HG03060 (cell line): Measurements from ENCODE around the gene DTD1.

ENCODE experiments used
- ATAC-seq: cut with Tn5 transposase; IDR thresholded peaks from one replicate; pipeline ENCODE4 v1.9.1; 2021; ENCODE audit warnings: low read depth, moderate number of reproducible peaks; ENCODE audit not compliant: unreplicated experiment

DTD1 gene, protein sequence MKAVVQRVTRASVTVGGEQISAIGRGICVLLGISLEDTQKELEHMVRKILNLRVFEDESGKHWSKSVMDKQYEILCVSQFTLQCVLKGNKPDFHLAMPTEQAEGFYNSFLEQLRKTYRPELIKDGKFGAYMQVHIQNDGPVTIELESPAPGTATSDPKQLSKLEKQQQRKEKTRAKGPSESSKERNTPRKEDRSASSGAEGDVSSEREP

DNA sequence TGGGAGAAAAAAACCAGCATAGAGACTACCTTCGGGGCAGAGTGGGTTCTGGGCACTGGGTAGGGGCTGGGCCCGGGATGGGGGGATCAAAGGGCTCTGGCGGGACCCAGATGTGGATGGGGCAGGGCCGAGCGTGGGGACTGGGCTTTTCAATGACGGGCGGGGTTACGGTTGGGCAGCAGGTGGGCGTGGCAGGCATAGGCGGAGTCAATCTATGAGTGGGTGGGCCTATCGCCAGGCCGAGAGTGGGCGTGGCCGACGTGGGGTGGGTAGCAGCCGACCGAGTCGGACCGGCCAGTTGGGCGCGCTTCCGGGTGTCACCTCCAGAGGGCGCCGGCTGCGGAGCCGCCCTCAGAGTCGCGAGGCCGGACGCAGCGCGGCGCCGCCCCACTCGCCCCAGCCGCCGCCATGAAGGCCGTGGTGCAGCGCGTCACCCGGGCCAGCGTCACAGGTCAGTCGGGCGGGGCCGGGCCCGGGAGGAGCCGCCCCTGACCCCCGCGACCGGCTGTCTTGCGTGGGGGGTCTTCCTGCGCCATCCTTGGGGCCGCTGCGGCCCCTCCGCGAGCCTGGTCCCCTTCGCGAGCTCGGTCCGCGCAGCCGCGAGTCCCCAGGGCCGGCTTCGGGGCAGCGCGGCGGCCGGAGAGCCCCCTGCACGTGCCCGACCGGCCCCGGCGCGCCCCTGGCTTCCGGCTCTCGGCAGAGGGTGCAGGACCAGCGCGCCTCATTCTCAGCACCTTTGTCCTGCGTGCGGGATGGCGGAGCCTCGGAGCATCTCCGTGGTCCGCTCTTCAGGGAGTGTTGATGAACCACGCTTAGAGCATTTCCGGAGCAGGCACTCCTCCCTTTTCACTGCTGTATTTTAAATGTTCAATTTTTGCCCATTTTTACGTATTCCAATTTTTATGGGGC lies at the start of gene DTD1:
TSS of gene DTD1 (plus strand) at position 390 of the 909 bp plus-strand sequence. CDS start at position 409, 19 bp downstream.
- peak; percentile 78 for ATAC-seq

DNA sequence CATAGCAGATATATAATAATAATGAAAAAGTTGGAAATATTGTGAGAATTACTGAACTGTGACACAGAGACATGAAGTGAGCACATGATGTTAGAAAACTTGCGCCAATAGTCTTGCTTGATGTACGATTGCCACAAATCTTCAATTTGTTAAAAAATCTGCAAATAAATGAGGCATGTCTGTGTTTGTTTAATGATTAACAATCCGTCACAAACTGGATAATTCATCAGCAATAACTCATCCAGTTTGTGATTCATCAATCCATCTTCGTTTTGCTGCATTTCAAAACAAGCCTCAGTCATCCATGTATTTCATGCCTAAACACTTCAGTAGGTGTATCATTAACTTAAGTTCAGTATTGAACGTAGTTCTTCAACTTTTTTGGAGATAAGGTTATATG lies 46.1 kb upstream of the DTD1 start:
- ATAC-seq, result no peak

DNA sequence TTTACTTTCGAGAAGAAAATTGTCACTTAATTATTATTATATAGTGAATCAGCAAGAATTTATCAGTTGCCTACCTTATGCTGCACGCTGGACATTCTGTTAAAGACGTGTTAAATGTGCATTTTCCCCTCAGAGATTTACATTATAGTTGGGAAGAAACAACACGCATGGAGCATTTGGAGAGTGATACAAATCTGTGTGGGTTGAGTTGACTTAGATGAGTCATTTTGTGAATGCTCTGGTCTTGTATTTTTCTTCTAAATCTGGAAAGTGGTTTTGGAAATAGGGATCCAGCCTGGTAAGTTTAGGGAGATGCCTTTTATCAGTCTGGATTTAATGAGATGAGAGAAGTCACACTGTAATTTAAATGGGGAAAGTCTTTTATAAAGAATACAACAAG lies 44.6 kb upstream of the DTD1 start:
- no peak for ATAC-seq

DNA sequence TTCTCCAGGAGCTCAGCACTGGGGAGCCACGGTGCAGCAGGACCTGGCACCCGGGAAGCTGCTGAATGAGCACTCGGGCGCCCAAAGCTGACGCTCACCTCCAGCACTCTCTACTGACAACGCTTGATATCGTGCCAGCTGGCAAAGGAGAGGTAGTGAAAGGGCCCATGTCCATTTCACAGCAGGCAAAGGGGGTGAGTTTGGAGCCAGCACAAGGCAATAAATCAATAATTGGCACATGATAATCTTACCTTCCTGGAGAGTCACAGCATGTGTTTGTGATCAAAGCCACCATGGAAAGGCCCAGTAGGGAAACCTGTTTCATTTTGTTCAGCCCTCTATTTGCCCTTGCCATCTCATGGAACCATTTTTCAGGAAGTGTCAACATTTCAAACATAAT lies 43.9 kb upstream of the DTD1 start:
- no peak for ATAC-seq

DNA sequence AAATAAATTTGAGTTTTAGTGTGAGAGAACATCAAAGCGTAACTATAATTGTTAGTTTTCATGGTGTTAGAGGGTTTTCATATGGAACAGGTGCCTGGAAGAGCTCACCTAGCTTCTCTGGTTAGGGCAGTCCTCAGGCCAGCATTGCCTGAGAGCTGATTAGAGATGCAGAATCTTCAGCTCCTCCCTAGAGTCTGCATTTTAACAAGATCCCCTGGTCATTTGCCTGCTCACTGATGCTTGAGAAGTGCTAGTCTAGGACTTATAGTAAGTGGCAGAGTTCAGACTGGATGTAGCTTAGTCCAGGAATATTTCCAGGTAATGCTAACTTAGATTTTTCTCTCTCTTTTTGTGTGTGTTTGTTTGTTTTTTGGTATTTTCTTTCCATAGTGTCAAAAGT lies 42.3 kb upstream of the DTD1 start:
- ATAC-seq, result no peak

DNA sequence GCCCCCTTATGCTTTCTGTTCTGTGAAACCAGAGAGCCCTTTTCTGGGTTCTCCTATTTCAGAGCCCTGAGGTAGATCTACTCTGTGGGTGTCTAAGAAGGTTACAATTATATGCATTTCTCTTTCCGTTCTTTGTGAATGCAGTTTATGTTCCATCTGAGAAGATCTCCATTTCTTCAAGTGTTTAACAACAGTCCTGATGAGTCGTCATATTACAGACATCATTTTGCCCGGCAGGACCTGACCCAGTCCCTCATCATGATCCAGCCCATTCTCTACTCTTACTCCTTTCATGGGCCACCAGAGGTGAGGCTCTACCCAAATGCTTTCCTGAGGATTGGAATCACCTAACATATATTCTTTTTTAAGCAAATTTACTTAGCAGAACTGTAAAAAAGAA lies 39.4 kb upstream of the DTD1 start:
- no peak for ATAC-seq

DNA sequence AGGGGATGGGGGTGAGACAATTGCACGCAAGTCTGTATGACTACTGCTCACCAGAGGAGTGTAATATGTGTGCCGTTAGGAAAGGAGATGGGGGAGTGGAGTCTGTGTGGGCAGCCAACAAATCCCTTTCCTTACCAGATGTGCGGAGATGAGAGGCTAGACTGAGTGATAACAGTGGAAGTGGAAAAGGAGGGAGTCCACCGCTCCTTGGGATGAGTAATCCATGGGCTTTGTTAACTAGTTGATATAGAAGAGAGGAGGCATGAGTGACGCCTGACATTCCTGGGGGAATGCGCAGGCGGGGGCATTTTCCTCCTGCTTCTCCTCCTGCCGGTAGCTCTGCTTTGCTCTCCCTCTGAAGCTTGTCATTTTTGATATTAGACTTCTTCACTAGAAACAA lies 34.1 kb upstream of the DTD1 start:
- no peak for ATAC-seq

DNA sequence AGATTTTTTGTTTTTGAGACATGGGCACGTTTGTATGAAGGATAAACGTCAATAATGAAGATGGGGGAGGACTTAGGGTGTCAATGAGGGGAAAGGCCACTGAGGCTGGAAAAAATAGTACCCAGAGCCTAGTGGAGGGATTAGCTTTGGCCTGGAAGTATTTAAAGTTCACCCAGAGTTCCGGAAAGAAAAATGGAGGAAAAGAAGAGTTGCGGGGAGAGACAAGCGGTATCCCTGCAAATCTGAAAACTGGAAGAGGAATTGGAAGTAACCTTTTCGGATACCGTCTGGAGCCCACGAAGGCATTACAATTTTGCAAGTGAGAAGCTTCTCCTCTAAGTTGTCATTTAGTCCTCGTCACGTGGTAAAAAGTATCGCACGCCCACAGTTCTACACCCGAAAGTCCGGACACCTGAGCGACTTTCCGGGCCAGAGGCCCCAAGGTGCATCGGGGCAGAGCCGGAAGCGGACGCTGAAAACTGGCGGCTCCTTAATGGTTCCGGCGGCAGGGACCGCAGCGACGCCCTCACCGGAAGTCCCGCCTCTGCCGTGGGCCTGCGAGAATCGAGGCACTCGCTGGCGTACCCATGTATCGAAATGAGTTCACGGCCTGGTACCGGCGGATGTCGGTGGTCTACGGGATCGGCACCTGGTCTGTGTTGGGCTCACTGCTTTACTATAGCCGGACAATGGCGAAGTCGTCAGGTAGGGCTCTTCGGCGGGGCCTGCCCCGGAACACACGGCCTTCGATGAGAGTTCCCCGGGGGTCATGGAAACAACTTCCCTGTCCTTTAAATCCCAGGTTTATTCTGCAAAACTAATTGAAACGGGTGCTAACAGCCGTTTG lies 20.7 kb upstream of the DTD1 start, which contains the start of gene SMIM26:
TSS of gene SMIM26 (plus strand) at position 541 of the 847 bp plus-strand sequence. CDS start at position 588, 47 bp downstream.
- peak; percentile 94 for ATAC-seq

DNA sequence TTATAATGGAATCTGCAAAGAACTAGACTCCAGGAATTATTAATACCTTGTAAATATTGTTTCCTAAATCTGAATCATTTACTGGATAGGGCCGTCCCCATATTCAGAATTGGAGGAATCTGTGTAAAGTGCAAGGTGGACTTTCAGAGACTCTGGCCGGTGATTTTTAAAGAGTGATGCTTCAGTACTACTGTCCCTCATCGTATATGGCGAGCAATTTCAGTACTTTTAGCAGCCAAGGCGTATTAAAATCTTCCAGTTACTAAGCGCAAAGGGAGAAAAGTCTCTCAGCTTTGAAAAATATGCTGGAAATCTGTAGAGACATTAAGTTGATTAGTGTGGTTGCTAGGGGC lies 20.1 kb upstream of the DTD1 start:
- no peak for ATAC-seq

DNA sequence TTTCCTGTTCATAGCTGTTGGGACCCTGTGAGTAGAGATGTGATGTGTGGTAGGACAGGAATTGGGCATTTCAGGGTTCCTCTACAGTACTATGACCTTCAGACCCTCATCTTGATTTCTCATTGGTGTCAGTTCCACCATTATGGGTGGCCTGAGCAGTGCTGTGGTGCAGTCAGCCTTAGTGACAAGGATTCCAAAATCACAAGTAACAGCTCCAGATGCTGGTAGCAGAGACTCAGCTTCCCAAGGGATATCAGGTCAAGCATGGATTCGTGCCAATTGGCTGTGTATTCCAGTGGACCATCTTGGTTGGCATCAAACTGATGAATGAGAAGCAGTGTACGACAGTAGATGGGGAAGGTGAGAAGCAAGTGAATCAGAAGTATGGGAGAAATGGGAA lies 16.8 kb upstream of the DTD1 start:
- no peak for ATAC-seq

DNA sequence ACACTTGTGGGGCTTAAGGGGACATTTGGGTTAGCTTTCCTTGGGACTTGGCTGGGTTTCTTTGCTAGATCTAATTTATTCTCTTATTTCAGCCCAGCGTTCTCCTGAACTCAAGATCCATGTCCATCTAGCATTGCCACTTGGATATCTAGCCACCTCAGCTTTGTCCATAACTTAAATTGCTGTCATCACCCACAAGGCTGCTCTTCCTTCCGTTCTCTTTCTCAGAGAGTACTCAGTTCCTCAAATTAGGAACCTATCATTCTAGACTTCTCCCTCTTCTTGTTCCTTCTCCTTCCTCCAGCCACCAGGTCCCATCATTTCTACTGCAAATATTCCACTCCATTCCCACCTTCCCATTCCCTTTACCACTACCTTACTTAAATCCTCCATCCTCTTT lies 16.3 kb upstream of the DTD1 start:
- no peak for ATAC-seq

DNA sequence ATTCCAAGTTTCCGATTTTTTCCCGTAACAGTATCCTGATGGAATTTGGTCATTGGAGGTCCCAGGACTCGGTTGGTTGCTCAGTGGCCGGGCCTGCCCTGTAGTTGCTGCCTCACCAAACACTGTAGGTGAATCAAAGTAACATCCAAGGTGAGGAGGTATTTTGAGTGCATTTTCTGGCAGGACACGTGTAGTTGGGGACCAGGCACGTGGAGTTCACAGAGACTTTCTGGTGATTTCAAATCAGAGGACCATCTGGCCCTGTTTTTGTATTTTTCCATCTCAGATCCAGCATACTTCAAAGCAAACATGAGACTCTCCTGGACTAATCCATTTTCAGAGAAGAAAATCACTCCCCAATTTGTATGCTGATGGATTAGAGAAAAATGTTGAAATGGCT lies 9.9 kb upstream of the DTD1 start:
- ATAC-seq, result no peak

DNA sequence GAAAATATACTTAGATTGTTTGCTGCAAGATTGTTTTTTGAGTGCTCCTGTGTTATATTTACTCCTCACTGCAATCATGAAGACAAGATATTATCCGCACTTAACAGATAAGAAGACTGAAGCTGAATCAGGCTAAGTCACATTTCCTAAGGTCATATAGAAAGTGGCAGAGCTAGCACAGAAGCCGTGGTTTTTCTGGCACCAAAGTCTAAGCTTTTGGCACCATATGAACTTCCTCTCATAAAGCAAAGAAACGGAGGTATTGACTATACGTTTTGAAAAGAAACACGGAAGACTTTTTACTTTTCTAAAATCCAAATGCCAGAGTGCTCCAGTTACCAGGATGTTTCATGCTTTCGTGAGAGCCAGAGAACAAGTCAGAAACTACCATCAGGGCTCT lies 9.3 kb upstream of the DTD1 start:
- no peak for ATAC-seq

DNA sequence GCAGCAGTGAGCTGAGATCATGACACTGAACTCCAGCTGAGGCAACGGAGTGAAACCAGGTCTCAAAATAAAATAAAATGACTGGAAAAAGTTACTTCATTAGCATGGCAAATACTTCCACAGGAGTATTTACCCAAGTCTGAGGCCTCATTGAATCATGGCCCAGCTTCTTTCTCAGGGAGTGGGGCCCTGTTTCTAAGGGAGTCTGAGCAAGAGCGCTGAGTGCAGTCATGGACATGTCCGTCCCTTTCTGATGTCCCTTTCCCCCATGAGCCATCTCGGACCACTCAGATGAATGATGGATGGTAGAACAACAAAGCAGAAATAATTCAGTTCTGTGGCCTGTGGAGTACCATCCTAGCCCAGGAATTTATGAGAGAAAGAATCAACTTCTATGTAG lies 7.8 kb upstream of the DTD1 start:
- no peak for ATAC-seq

DNA sequence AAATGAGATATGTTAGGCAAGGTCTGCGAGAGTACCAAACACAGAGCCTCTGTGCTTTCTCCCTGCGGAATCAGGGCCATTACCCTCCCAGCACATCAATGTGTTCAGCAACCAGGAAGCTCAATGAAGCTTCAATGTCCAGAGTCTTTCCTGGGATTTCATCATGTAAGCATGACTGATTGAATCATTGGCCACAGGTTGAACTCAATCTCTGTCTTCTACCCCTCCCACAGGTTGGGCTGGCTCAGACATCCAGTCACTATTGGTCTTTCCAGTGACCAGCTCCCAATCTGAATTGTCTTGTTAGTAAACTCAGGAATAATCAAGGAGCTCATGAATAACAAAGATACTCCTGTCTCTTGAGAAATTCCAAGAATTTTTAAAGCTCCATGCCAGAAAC lies 2.7 kb upstream of the DTD1 start:
- ATAC-seq, result no peak

DNA sequence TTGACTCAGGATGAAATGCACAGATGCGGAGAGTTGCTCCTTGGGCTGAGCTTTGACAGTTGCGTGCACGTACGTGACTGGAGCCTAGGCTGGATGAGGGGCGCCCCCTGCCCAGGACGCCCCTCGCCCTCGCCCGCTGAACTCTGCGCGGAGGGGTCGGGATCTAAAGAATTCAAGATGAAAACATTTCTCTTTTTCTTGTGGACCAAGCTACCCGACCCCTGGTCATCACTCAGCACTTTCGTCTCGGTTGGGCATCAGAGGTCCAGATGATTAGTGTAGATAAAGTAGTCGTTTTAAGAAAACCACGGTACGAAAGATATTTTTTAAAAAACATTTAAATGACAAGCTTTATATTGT lies 700 bp downstream of the DTD1 start:
- ATAC-seq, result no peak

DNA sequence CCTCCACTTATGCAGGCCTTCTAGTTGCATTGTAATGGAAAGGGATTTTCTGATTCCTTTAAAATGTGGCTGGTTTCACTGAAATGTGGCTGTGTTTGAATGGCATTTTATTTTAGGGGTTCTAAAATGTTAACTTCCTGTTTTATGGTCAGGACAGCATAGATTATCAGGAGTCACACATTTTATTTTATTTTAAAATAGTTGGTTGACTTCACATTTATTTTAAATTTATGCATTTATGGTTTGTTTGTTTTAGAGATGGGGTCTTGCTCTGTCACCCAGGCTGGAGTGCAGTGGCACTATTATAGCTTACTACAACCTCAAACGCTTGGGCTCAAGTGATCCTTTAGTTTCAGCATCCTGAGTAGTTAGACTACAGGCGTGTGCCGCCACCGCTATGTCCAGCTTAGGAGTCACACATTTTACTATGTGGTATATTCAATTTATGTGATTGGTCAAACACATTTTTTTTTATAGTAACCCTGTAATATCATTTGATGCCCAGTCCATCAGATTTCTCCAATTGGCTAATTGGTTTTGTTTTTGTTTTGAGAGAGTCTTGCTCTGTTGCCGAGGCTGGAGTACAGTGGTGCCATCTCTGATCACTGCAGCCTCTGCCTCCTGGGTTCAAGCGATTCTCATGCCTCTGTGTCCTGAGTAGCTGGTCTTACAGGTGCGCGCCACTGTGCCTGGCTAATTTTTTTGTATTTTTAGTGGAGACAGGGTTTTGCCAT lies 2.3 kb downstream of the DTD1 start:
- ATAC-seq, result no peak

DNA sequence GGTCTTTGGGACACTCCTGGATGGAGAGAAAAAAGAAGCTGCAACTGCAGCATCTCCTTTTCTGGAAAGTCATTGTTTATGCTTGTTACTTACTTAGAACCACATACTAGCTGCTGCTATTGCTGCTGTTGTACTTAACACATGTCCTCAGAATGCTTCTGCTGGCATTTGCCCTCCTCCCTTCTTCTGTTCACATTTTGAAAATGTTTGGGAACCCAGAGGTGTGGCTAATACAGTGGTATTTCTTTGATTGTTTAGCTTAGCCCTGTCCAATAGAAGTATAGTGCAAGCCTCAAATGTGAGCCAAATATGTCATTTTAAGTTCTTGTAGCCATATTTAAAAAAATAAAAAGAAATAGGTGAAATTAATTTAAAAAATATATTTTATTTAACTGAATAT lies 8.4 kb downstream of the DTD1 start:
- no peak for ATAC-seq

DNA sequence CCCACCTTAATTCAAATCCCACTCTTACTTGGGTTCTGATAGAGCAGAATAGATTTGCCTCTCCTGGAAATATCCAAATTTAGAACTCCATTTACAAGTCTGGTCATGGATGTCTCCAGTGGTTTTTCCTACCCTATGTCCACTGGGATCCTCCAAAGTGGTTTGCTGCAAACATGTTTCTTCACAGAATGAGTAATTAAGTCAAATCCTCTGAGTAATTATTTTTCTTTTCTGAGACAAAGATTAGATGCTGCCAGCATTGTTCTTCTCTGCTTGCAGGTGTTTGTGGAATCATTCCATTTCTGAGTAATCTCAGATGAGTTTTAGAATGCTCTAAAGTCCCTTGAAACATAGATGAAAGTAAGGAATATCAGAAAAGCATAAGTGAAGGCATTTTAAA lies 21.9 kb downstream of the DTD1 start:
- no peak for ATAC-seq

DNA sequence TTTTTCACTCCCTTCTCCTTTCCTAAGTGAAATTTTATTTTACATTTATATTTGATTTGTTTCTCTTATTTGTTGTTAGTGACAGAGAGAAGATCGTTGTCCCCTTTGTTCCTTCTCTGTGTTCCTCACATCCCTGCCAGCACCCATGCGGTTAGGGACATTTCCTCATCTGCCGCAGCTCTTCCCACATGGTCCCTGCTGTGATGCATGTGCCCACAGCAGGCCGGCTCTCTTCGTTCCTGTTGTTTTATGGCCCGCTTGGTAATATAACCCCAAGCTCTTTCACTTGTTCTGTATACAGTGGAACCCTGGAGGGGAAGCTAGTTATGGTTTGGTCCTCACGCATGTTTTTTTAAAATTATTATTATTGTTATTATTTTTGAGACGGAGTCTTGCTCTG lies 23.6 kb downstream of the DTD1 start:
- ATAC-seq, result no peak

DNA sequence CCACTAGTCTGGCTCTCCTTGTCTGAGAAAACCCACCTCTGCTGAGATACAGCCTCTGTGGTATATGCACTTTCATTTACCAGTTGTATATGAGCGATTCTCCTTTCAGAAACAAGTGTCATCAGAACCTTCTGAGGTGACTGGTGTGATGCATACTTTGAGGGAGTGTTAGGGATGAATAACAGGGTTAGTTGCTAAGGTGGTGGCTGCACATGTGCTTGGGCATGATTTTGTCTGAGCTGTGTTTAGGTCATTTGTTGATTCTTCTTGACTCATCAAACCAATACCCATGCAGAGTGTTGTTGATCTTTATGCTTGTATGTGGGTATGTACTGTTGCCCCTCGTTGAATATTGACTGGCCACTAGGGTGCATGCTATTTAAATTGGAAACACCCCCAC lies 25.7 kb downstream of the DTD1 start:
- ATAC-seq, result no peak
